NCI-H2171 (cell line): ENCODE measurements around the gene FGGY.
"Not testable (repeated sequence)": the region's sequence is repeated elsewhere in the genome, so short reads cannot be mapped to it uniquely, and the experiment has no call there.

Experiments
- DNase-seq: peaks from one replicate; lab custom pipeline; 2025; lab: John Stamatoyannopoulos, UW

FGGY gene

DNA sequence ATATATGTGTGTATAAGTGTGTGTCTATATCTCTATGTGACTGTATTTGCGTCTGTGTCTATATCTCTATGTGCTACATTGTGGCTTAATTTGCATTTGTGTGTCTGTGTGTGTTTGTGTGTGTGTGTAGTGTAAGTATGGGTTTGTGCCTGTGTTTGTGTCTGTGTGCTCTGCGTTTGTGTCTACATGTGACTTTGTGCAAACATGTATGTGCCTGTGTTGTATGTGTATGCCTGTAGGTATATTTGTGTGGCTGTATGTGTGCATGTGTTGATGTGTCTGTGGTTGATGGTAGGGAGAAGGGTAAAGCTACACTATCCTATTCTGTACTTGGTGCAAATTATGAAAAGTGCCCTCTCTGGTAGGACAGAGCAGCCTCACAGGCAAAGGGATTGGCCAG is 7.3 kb upstream of the FGGY start:
- no peak for DNase-seq

DNA sequence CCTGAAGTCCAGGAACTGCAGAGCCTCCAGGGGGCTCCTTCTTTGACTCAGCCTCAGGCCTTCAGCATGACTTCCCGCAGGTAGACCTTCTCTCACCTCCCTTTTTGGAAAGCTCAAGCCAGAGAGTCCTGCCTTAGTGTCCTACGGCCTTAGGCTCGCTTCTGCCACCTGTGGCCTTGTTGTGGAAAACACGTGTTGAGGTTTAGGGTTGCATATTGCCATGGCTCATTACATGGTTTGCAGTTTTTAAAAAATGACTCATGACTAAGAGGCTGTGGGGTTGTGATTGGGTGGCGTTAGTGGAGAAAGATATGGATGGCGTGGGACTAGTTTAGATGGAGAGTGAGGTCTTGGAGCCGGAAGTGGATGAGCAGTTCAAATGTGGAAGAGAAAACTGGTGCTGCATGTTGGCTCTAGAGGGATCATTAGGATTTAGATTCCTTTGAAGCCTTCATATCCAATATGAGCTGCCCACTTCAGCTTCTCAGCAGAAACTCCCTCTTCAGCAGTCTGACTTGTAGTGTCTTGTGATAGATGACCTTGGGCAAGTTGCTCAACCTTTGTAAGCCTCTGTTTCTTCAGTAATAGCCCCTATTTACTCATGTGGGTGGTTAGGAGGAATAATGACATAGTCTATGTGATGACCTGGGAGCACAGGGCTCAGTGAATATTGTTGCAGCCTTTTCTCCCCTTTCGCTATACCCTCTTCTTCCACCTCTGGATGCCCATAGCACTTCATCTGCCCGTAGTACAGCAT is 6.5 kb upstream of the FGGY start:
- no peak for DNase-seq

DNA sequence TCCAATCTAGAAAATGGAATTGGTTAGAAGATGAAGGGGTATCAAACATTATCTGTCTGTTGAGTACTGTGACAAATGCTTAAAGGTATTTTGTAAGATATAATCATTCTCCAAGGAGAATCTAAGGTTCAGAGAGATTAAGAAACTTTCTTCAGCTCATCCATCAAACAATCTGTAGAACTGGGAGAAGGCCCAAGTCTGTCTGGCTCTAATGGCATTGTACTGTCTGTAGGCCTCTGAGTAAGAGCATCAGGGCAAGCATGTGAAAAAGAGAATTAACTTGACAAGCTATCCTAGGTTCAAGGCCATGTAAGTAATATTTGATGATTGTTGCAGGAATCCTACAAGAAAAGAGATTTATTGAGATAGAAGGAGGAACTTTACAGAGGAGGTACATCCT is 5.3 kb upstream of the FGGY start:
- DNase-seq, result no peak

DNA sequence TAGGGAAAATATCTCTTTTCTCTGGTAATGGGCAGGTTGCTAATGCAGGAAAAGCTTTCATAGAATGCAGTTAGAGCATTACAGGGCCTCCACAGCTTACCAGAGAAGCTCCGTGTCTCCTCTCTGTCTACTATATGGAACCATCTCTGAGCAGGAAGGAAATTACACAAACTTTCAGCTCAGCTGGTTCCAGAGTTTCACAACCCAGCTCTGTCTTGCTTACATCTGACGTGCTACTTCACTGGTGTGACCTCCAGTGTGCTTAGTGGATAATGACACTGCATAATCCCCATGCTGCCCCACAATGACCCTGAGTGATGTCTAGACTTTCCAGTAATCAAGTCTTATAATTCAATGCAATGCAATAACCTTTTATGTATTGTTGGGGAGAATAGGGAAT is 4.3 kb upstream of the FGGY start:
- no peak for DNase-seq

DNA sequence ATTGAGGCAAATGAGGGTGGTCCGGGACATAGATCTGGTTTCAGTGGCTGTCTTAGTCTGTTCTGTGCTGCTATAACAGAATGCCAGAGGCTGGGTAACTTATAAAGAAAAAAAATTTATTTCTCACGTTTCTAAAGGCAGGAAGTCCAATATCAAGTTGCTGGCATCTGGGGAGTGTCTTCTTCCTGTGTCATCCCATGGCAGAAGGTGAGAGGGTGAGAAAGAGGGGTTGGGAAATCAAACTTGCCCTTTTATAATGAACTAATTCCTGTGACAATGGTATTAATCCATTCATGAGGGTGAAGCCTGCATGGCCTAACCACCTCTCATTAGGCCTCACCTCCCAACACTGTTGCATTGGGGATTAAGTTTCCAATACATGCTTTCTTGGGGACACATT is 3.7 kb upstream of the FGGY start:
- DNase-seq, result no peak

DNA sequence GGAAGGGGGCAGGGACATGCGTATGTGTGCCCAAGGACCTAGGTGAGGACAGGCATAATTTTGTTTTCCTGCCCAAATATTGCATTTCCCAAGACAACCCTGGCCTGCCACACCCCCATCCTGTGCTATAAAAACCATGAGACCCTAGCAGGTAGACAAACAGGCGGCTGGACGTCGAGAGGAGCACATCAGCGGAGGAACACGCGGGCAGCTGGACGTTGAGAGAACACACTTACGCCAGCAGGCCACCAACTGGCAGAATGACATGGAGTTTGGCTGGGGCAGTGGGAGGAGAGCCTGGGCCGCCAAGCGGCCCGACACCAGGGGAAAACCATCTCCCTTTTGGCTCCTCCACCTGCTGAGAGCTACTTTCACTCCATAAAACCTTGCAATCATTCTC is 3.0 kb upstream of the FGGY start:
- no peak for DNase-seq

DNA sequence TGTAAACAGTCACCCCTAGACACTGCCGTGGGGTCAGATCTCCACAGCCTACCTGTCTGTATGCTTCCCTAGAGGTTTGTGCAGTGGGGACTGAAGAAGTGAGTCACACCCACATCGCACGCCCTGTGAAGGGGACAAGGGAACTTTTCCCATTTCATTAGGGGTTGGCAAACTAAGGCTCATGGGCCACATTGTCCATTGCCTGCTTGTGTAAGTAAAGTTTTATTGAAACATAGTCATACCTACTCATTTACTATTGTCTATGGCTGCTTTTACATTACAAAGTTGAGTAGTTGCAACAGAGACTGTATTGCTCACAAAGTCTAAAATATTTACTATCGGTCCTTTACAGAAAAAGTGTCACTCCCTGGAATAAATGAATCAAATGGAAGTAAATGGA is 2.5 kb upstream of the FGGY start:
- no peak for DNase-seq

DNA sequence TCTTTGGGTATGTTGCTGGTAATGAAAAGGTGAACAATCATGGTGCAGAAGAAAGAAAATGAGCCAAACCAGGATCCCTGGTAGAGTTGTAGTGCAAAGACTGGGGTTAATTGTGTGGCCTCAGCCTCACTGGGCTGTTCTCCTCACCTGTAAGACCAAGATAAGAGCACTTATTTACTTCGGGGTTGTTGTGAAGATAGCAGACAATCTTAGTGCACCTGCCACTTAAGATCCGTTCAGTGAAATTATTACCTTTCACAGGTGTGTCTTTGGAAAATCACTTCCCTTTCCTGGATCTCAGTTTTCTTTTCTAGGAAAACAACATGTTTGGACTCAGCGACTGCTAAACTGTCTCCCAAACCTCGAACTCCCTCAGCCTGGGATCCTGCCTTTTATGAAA is 1.3 kb upstream of the FGGY start:
- DNase-seq, result no peak

DNA sequence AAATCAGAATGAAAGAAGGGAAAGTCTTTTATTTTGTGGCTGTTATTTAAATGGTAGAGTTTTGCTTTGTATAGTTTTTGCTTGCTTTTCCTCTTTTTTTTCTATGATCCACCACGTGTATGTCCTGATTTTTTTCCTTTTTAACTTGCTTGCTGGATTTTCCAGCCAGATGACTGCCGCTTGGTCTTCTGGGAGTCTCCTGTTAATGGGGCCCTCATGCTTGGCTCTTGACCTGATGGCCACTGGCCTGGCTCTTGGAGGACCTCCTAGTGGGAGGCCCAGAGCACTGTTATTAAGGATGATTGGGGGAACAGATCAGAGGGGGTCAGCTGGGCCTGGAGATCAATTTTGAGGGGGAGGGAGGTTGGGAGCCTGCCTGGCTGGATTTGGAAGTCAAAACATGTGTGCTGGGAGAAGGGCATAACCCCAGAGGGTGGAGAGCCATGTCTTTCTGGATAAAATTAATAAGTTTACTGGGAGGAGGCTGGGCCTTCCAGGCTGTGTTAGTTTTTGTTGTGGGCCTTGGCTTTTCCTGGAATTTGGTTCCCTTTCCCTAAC is 1.2 kb downstream of the FGGY start:
- no peak for DNase-seq

DNA sequence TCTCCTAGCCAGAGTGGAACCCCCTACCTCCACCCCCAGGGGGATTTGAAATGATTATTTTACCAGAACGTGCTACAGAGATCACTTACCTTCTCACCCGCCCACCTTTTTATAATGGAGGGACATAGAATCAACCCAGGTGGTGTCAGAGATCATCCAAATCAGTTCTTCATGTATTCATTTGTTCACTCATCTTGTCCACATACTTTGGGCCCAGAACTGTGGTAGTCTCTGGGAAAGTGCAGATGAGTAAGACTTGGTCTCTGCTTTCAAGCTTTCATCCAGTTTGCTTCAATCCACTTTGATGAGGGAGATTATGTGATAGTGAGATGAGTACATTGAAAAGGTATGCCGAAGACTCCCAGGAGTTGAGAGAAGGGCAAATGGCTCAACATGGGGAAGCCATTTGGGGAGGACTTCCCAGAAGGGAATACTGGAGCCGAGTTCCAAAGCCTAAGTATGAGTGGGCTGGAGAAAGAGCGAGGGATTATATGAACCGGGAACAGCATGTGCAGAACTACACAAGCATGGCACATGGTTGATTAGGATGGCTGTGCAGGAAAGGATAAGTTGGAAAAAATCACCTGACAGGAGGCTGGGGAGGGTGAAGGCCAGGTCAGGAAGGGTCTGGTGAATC is 1.9 kb downstream of the FGGY start:
- DNase-seq, result no peak

DNA sequence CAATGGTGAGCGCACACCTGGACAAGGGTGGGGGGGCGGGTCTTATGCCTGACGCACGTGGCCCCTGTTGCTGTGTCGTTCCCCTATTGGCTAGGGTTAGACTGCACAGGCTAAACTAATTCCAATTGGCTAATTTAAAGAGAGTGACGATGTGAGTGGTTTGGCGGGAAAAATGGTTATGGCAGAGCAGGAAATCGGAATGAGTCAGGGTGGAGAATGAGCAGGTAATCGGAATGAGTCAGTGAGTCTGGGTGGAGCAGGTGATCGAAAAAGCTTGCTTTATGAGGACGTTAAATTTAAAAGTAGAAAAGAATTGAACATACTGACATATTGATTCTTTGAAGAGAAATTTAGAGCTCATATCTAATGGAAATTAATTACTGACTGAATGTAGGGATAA is 2.8 kb downstream of the FGGY start:
- DNase-seq, result not testable (repeated sequence)

DNA sequence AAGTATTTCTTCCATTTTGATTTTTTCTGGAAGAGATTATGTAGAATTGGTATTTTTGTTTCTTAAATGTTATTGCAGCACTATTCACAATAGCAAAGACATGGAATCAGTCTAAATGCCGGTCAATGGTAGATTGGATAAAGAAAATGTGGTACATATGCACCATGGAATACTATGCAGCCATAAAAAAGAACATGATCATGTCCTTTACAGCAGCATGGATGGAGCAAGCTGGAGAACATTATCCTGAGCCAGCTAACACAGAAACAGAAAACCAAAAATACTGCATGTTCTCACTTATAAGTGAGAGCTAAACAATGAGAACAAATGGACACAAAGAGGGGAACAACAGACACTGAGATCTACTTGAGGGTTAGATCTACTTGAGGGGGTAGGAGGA is 5.4 kb downstream of the FGGY start:
- no peak for DNase-seq

DNA sequence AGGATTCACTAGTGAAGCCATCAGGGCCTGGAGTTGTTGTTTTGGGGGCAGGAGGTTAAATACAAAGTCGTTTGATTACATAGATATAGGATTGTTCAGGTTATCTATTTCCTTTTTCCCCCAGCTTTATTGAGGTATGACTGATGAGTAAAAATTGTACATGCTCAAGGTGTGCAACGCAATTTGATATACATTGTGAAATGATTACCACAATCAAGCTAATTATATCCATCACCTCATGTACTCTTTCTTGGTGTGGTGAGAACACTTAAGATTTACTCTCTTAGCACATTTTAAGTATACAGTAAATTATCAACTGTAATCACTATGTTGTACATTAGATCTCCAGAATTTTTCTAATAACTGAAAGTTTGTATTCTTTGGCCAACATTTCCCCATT is 6.0 kb downstream of the FGGY start:
- DNase-seq, result no peak

DNA sequence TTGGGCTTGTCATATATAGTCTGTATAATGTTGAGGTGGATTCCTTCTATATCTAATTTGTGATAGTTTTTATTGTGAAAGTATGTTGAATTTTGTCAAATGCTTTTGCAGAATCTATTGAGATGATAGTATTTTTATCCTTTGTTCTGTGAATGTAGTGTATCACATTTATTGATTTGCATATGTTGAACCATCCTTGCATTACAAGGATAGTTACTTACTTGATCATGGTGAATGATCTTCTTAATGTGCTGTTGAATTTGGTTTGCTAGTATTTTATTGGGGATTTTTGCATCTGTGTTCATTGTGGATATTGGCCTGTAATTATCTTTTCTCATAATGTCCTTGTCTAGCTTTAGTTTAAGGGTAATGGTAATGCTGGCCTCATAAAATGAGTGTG is 8.3 kb downstream of the FGGY start:
- DNase-seq, result no peak

DNA sequence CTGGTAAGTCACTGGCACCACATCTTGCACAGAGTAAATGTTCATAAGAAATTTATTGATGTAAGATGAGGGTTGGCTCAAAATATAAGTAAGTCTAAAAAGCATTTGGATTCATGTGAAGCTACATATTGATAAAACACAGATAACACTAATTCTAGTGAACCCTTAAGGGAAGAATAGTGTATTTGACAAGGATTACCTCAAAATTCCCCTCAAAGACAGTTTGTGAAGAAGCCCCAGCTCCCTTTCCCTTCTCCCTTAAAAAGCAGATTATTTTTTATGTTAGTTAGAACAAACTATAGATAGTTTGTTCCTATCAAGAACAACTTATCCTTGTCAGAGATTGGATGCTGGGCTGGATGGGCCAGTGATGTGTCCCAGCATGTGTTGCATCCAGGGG is 10.7 kb downstream of the FGGY start:
- no peak for DNase-seq

DNA sequence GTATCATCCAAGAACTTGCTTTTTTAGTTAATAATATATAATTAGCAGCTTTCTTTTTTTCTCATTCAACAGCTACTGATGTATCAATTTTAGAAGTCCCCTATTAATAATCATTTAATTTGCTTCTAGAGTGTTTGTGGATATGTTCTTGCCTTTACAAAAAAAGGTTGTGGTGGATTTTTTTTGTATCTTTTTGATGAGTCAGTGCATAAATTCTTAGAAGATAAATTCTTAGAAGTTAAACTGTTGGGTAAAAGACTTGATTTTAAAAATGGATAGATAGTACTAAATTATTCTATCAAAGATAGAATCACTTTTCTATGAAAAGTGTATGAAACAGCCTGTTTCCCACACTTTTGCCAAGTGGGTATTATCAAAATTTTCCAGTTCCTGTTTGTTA is 11.9 kb downstream of the FGGY start:
- DNase-seq, result no peak

DNA sequence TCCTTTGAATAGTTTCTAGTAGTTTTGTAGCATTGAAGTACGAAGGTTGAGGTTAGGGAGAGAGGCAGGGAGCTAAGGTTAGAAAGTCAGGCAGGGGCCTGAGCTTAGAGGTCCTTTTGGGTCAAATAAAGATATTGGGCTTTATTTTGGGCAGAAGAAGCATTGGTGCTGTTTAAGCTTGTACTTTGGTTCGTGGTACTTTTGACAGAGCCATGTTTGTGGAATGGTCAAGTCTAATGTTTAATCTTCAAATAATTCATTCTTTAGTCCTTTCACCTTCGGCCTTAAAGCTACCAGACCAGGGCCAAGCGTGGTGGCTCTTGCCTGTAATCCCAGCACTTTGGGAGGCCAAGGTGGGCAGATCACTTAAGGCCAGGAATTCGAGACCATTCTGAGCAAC is 12.5 kb downstream of the FGGY start:
- no peak for DNase-seq

DNA sequence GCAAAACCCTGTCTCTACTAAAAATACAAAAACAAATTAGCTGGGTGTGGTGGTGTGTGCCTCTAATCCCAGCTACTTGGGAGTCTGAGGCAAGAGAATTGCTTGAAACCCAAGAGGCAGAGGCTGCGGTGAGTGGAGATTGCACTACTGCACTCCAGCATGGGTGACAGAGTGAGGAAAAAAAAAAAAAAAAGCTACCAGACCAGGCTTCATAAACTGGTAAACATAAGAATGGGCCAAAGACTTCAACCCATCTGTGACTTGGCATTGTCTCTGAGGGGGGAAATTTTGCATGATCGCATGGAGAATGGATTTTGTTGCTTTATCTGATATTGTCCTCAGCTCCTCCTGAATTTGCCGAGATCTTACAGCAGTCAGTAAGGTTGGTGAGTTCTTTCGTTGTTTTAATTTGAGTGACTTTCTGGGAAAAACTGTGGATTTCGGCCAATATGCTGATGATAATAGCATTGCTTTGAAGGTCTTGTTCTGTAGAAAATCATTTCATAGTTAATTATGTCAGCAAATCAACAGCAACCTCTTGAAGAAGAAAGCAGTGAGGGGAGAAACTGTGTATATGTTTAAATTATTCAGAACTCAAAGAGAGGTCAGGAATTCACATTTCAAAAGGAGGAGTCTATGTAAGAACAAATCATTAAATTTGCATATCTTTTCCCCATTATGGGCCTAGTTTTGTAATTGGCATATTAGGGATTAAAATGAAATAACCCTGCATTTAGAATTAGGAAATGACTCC is 13.1 kb downstream of the FGGY start:
- no peak for DNase-seq

DNA sequence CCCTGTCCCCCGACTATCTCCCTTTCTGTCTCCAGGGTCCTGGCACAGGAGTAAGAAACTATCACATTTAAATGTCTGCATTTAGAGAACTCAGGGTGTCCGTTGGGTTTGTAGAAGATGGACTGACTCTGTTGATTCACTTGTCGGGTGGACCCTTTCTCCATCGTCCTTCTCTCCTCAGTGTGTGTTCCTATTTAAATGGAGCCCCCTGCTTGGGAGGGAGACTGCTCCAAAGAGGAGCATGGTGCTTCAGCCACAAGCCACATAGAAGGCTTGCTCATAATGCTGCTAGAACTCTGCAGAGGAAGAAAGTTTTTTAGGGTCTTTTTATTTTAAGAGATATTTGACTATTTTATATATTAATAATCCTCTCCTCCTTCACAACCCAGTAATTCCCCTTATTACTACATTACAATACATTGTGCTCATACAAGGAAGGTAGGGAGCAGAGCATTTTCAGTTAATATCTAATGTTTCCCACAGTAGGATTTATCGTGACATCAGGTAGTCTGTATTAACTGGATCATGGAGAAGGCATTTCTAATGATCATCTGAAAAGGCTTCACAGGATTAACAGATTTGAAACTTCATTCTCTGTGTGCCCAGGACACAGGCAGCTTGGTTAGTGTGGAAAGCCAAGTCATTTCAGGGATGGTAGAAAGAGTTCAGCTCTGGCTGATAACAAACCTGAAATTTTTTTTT is 13.8 kb downstream of the FGGY start:
- no peak for DNase-seq

DNA sequence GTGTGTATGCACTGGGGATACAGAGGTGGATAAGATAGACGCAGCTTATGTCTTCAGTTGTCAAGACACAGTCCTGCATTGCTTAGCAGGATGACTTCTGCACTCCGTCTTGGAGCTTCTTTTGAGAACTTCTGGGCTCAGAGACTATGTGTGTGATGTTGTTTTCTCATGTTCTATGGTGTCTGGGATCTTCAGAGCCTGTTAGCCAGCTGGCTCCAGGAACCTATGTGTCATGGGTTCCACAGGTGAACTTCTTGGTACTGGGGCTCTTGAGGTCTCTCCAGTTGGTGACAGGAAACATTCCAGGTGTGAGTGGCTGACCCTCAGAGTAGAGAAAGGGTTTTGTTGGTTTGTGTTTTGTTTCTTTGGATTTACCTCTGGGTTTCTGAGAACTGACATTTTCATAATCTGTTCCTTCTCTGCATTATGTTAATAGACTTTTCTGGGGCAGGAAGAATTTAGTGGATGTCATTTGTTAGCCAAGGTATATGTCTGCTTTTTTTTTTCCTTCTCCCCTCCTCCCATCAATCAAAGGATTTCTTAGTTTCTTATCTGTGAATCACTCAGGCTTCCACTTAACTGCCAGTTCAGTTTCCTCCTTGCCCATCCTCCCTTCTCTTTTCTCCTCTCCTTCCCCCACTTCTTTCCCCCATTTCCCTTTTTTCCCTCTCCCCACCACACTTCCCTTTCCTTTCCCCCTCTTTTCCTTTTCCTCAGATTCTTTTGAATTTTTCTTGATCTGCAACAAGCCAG is 18.1 kb downstream of the FGGY start:
- no peak for DNase-seq
